Fibroblast of peridontal ligament (primary cell): Measurements from ENCODE around the gene PNLIPRP1.

Experiments
- DNase-seq: peaks from one replicate; pipeline ENCODE4 v3.0.0-alpha.2; 2010; ENCODE audit errors: extremely low read depth

Gene PNLIPRP1

DNA sequence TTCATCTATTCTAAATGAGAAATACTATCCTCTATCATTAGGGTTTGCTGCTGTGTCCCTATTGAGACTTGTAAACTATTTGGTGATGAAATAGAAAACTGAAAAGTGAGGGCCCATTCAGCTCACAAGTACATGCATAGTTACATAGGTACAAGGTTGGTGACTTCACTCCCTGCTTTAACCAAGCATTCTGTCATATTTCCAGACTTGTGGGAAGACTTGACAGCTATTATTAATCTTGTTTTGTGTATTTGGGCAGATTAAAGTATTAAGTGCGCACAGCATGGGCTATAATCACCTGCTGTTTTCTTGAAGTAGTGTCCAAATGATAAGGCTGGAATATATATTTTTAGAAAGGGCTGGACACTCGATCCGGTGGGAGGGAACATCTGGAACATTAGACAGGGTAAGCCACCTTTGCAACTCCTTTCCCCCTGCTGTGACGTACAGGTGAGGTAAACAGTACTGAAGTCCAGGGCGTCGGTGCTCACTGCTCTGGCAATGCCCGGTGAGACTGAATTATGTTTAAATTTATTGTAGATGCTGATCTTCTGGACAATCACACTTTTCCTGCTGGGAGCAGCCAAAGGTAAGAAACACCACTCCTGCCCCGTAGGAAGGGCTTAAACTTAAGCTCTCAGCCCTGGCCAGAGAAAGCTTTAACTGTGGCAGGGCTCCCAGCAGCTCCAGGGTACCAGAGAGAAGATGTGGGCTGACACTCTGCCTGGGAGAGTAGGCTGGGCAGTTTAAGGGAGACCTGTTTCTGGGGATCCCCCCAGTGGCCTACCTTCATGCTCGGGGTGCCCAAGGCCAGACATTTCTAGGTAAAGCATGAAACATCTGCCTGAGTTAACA is at the start of gene PNLIPRP1:
TSS of gene PNLIPRP1 (plus strand) at position 370 of the 855 bp plus-strand sequence. CDS start at position 541, 171 bp downstream.
- DNase-seq = no peak

DNA sequence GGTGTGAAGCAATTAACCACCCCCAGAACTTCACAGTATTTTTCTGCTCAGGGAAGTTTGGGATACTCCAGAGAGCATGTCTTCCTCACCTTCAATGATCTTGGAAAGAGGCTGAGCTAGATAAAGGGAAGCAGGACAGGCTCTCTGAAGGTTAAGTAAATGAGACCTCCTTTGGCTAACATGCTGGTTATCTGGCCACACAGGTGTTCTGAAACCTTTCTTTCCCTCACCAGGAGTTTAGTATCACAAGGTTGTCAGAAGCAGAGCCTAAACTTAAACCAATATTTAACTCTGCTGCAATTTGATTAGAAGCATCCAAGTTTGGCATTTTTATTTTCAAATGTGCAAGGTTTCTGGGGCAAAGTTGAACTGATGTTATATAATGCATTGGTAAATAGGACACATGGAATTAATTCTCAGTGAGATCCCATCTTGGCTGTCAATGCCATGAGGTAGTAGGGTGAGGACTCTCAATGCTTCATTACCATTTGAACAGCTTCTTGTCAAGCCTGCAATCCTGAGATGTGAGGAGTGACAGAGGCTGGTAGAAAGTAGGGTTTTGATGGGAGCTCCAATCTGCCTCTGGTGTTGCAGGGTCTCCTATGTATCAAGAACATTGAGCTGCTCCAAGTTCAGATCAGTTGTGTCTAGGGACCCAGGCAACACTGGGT is 48.6 kb upstream of the PNLIPRP1 start:
- no peak for DNase-seq

DNA sequence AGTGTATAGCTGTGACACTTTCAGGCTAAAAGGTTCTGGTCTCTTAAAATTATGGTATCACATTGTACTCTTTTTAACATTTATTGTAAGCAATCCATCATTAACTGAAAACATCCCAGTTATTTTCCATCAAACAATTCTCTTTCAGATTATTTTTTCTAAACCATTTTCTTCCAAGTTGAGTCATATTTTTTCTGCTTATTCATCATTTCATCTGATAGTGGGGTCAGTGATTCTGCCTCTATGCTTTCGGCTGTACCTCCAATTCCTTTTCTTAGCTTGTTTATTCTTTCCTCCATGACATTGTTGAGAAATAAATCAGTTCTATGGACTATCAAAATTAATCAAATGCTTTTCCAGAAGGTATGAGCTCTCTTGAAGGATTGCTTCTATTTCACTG is 45.6 kb upstream of the PNLIPRP1 start:
- no peak for DNase-seq

DNA sequence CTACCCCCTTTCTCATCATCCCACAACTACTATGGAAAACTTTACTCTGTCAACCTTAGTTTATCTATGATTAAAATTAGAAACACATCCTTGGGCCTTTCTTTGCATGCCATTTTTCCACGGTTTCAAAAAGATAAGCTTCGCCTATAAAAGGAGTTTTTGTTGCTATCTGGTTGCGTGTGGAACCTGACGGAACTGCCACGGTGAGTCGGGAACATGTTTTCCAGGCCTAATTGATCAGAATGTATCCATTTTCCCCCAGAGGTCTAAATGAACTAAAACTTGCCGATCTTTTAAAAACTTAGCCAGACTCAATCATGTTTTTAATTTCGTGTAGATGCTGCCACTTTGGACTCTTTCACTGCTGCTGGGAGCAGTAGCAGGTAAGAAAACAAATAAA is 45.0 kb upstream of the PNLIPRP1 start, which contains the start of gene PNLIP:
TSS of gene PNLIP (plus strand) at position 176 of the 400 bp plus-strand sequence. CDS start at position 338, 162 bp downstream.
- no peak for DNase-seq

DNA sequence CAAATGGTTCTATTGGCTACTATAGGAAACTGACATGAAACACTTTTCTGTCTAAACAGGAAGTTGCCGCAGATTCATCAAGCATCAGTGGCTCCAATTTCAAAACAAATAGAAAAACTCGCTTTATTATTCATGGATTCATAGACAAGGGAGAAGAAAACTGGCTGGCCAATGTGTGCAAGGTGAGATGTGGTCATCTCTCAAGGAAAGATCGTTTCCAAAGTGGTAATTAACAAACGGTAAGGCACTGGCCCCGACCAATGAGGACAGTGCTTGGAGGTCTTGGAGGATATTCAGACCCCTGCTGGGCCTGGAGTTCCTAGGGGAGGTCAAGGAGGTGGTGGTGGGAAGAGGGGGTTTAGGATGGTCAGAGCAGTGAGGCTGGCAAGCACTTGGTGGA is 42.5 kb upstream of the PNLIPRP1 start:
- DNase-seq = no peak

DNA sequence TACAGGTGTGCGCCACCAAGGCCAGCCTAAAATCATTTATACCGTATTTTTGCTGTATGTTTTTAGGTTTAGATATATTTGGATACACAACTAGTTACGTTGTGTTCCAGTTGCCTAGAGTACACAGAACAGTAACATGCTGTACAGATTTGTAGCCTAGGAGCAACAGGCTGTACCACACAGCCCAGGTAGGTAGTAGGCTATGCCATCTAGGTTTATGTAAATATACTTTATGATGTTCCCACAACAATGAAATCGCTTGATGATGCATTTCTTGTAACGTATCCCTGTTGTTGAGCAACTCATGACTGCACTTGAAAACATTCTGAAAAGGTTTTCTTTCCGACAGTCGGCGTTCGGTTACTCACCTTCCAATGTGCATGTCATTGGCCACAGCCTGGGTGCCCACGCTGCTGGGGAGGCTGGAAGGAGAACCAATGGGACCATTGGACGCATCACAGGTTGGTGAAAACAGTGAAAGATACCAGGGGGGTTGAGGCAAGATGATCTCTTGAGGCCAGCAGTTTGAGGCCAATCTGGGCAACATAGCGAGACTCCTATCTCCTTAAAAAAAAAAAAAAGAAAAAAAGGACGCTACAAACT is 37.3 kb upstream of the PNLIPRP1 start:
- no peak for DNase-seq

DNA sequence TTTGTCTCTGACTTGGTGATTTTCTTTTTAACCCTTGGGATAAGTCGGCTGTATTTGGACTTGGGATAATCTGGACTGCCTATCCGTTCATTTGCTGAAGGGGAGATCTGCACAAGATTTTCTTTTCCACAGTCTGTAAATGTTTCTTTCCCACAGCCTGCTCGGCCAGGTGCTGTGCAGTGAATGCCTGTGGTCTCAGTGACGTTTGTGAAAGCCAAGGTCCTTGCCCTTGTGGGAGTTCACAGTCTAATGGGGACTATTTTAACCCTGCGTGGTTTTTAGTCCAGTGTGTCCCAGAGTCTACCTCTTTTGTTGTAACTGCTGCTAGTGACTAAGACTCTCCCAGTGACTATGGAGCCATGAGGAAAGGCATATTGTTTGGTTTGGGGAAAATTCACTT is 36.1 kb upstream of the PNLIPRP1 start:
- no peak for DNase-seq

DNA sequence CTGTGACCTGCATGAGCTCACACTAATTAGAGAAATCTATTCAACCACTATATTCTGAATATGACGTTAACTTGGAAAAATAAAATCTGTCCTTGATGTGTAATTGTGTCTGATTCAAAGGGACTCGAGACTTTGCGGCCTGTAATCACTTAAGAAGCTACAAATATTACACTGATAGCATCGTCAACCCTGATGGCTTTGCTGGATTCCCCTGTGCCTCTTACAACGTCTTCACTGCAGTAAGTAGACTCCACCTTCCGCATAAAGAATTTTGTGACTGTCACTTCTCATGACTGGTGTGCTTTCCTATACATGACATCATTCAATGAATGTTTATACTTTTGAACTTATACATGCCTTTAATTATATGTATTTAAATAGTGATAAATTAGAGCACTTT is 34.9 kb upstream of the PNLIPRP1 start:
- DNase-seq = no peak

DNA sequence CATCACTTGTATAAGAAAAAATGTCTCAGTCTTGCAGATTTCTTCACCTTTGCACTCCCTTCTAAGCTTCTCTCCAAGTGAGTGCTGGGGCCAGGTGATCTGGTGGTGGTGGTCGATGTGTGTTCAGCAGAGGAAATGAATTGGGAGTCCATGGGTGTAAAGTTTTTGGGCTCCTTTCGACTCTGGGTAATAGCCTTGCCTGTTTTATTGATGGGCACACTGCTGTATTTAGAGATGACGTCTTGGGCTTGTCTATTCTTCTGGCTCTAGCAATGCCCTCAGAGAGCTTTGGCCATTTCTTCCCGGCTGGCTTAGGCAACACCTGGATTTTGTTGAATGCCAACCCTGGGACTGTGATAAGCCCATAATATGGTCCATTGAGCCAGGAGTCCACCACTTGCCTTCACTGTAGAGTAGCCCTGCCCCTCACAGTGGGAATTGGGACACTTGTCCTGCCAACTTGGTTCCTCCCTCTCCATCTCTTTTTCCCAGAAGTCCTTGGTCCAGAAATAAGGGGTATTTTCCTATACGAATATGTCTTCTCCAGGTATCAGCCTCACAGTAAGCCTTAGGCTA is 33.4 kb upstream of the PNLIPRP1 start:
- no peak for DNase-seq

DNA sequence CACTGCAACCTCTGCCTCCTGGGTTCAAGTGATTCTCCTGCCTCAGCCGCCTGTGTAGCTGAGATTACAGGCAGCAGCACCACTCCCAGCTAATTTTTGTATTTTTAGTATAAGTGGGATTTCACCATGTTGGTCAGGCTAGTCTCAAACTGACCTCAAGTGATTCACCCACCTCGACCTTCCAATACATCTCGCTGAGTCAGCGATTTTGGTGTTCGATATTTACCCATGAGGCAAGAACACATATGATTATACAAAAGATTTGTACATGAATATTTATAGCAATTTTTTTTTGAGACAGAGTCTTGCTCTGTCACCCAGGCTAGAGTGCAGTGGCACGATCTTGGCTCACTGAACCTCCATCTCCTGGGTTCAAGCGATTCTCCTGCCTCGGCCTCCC is 25.2 kb upstream of the PNLIPRP1 start:
- no peak for DNase-seq

DNA sequence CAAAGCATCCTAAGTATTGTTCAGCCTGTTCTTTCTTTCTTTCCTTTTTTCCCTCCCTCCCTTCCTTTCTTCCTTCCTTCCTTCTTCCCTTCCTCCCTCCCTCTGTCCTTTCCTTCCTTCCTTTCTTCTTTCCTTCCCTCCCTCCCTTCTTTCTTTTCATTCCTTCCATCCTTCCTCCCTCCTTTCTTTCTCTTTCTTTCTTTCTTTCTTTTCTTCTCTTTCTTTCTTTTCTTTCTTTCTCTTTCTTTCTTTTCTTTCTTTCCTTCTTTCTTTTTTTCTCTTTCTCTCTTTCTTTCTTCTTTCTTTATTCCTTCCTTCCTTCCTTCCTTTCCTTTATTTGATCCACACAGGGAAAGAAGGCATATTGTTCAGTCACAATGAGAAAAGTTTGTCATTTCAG is 23.8 kb upstream of the PNLIPRP1 start:
- DNase-seq = no peak

DNA sequence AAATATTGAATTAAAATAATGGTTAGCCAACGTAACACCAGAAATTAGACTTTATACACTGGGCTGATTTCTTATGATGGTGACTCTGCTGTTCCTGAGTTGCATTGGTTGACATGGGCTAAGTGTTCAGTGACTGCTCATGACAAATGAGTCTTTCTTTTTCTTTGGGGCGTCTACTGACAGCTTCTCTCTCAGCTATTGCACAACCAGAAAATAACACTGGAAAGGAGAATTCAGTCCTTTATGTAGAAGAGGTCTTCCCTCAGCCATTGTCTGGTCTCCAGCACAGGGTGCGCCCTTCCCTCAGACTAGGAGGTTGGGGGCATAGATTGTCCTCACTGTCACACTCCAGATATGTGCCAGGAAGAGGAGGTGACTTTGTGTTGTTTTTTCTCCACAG is 23.4 kb upstream of the PNLIPRP1 start:
- DNase-seq = no peak

DNA sequence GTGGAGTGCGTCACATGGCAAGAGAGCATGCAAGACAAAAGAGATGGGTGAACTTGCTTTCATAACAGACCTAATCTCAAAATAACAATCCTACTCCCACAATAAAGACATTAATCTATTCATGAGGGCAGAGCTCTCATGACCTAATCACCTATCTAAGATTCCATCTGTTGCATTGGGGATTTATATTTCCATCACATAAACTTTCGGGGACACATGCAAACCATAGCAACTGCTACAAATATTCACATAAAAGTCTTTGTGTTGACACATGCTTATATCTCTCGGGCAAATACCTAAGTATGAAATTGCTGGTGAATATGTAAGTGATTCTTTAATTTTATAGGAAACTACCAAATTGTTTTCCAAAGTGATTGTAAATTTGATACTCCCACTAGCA is 16.0 kb upstream of the PNLIPRP1 start:
- DNase-seq = no peak

DNA sequence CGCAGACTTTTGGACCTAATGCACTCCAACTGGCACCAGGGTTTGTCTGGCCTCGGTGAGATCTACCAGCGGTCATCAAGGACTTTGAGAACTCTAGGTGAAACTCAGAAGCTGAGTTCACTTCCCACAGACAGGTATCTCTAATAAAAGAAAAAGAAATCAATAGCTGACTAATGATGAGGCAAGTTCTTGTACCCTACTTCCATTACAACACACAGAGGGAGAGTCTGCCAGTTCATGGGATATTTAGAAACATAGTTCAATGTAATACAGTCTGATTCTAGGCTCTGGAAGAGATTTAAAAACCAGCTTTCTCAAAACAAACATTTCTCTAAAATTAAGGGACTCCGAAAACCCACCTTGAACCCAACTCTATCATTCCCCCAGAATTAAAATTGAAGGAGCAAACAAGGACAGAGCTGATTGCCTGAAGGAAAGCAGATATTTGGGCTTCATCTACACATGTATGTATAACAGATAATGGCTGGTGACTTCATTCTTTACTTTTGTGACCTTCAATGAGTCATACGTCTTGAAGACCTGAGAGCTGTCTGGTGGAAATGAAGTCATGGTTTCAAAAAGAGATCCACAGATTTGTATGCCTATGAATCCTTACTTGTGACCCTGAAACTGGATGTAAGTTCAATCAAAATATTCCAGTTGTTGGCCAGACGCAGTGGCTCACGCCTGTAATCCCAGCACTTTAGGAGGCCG is 2.7 kb upstream of the PNLIPRP1 start:
- DNase-seq = no peak

DNA sequence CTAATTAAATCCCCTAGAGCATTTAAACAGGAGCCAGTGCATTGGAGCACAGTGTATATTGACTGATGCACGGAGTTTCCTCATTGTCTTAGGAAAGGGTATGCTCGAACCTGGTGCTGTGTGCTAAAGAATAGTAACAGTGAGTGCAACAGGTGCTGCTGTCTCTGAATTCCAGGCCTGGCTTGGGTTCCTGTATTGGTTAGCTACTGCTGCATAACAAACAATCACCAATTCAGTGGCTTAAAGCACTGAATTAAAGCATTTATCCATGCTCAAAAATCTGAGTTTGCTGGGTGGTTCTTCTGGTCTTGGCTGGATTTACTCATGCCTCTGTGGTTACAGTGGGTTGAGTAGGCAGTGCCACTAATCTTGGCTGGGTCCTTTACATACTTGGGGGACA is 1.8 kb upstream of the PNLIPRP1 start:
- no peak for DNase-seq

DNA sequence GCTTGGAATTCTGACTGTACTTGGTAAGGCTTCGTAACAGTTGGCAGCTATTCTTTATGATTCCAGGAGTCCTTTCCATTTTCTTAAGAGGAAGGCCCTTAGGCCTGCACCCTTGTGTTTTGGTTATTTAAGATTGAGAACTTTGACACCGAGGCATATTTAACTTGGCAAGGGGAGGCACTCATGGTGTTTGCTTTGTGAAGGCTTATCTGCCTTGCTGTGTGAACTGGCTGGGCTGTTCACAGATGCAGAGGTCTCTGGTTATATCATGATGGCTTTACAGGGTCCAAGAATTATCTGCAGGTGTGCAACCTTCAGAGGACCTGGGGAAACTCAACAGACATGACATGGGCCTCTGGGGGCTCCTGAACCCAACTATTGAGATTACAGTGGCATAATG is 833 bp upstream of the PNLIPRP1 start:
- DNase-seq = no peak

DNA sequence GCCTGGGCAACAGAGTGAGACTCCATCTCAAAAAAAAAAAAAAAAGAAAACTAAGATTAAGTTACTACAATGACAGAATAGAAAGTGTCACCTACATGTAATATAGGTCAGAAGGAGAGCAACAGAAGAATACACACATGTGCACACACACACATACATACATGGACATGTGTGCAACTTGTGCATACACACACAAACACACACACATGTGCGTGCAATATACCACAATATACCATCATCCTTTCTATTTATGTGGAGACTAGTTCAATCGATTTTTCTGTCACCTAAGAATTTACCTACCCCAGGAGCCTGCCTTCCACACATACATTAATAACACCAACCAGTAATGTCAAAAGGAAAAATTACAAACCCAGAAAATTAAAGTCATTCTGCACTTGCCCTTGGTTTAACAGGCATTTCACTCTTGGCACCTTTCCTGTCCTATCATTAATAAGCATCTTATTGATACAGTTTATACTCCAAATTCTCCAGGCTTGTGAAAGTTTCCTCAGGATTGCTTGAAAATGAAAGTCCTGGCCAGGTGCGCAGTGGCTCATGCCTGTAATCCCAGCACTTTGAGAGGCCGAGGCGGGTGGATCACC is 2.5 kb downstream of the PNLIPRP1 start:
- DNase-seq = no peak

DNA sequence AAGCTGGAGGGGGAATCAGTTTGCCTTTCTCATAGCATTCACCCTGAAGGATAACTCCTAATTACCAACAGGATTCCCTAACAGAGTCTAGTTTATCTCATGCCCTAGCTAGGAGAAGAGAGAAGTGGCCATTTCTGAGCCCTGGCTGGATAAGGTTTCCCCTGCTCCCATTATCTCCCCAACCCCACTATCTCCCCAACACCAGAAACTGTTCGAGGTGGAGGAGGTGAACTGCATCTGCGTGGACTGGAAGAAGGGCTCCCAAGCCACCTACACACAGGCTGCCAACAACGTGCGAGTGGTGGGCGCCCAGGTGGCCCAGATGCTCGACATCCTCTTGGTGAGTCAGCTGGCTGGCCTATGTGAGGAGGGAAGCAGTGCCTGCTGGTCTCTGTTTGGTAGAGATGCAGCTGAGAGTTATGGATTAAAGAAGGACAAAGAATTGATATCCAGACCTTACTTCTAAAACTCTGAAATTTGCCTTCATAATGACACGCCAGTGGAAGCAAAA is 3.8 kb downstream of the PNLIPRP1 start:
- DNase-seq = no peak

DNA sequence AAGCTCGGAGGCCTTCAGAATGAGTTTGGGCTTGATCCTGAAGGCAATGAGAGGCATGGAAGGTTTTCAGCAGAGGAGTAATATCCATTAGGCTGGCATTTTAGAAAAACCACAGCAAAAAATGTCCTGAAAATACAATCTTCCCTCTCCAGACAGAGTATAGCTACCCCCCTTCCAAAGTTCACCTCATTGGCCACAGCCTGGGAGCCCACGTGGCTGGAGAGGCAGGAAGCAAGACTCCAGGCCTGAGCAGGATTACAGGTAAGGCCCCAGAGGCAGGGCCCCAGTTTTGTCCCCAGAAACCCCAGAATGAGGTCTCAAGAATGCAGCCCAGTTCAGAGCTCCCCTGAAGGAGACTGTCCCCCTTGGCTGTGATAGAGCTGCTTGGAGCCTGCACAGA is 5.3 kb downstream of the PNLIPRP1 start:
- DNase-seq = no peak

DNA sequence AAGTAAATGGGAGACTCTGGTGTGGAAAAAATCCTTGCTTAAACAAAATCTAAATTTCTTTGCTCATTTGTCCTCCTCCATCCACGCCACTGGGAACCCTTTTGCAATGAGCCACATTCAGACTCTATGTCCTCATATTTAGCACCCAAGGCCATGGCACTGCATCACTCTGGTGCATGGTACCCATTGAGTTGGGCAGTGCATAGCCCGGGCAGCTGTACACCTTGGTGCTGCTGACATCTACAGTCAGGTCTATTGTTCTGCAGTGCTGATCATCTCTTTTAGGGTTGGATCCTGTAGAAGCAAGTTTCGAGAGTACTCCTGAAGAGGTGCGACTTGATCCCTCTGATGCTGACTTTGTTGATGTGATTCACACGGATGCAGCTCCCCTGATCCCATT is 6.8 kb downstream of the PNLIPRP1 start:
- DNase-seq = no peak

DNA sequence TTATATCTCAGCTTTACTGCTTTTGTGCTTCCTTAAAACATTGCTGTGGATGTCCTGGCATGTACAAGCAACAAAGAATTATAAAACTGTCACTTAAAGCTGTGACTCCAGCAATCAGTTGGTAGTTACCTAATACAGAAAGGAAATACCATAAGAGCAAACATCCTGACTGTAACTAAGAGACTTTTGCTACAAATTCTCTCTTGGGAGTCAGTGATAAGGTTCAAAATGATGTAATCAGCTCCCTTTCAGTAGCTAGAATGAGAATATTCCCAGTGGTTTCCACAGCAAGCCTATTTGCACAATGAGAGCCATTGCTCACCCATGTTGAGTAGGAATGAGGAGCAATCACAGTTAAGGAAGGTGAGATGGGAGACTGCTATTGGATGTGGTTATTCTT is 7.6 kb downstream of the PNLIPRP1 start:
- no peak for DNase-seq
